Mesenchymal stem cell (in vitro differentiated cells and primary cell): ENCODE results near the gene PRRT3. TPM values are rescaled to one million over a fixed set of nuclear protein-coding genes. Genes with fewer than 3 reads are reported as not detected.
A peak's percentile ranks its signal among the peaks of the same experiment; 100 is the strongest.

Source experiments
- DNase-seq: peaks from one replicate; pipeline ENCODE4 v3.0.0-alpha.2; 2013
- H2AFZ ChIP-seq: one replicate; pipeline ENCODE4 v1.6.1; 2013; ENCODE audit warnings: low read depth, mild to moderate bottlenecking, control low read depth, inconsistent platforms, low read length, moderate library complexity
- H2AK5ac ChIP-seq: 2 replicates; pipeline ENCODE4 v1.6.1; 2013; ENCODE audit warnings: low read length, moderate library complexity, mild to moderate bottlenecking, inconsistent platforms; ENCODE audit not compliant: severe bottlenecking
- H2BK120ac ChIP-seq: one replicate; pipeline ENCODE4 v1.6.1; 2013; ENCODE audit warnings: low read depth, mild to moderate bottlenecking, inconsistent platforms, low read length, moderate library complexity
- H2BK12ac ChIP-seq, 2 experiments: one replicate each; pipeline ENCODE4 v1.6.1; 2013; ENCODE audit warnings: inconsistent platforms in 2 of 2, low read length in 2 of 2, mild to moderate bottlenecking in 2 of 2, moderate library complexity in 2 of 2, control low read depth in 1 of 2
- H2BK15ac ChIP-seq: one replicate; pipeline ENCODE4 v1.6.1; 2013; ENCODE audit warnings: mild to moderate bottlenecking, low read depth, inconsistent platforms; ENCODE audit not compliant: poor library complexity, severe bottlenecking
- H2BK5ac ChIP-seq: 2 replicates; pipeline ENCODE4 v1.6.1; 2013; ENCODE audit warnings: low read depth, mild to moderate bottlenecking, low read length, control low read depth, inconsistent platforms; ENCODE audit not compliant: poor library complexity, severe bottlenecking
- H3K14ac ChIP-seq, 2 experiments: one replicate each; pipeline ENCODE4 v1.6.1; 2013; ENCODE audit warnings: inconsistent platforms in 2 of 2, low read length in 2 of 2, control low read depth in 1 of 2, mild to moderate bottlenecking in 1 of 2, moderate library complexity in 1 of 2
- H3K18ac ChIP-seq, 2 experiments: one replicate each; pipeline ENCODE4 v1.6.1; 2013; ENCODE audit warnings: inconsistent platforms in 2 of 2, low read length in 2 of 2, control low read depth in 1 of 2, low read depth in 1 of 2, mild to moderate bottlenecking in 1 of 2
- H3K23ac ChIP-seq, 2 experiments: one replicate each; pipeline ENCODE4 v1.6.1; 2013; ENCODE audit warnings: inconsistent platforms in 2 of 2, low read length in 2 of 2, mild to moderate bottlenecking in 2 of 2, moderate library complexity in 2 of 2, control low read depth in 1 of 2
- H3K27ac ChIP-seq: 2 replicates; pipeline ENCODE4 v1.5.1; 2013; ENCODE audit warnings: mild to moderate bottlenecking, moderate library complexity, low read length, control low read depth, inconsistent platforms; ENCODE audit not compliant: poor library complexity, severe bottlenecking
- H3K27me3 ChIP-seq, 2 experiments: 2 replicates each; pipeline versions ENCODE4 v1.6.1 to v1.7.0; 2013; ENCODE audit warnings: low read length in 2 of 2, mild to moderate bottlenecking in 2 of 2, moderate library complexity in 2 of 2, control low read depth in 1 of 2, inconsistent platforms in 1 of 2; ENCODE audit not compliant: control insufficient read depth in 1 of 2, insufficient read depth in 1 of 2
- H3K36me3 ChIP-seq, 2 experiments: 2 replicates each; pipeline versions ENCODE4 v1.6.1 to v1.7.0; 2013; ENCODE audit warnings: low read length in 2 of 2, control low read depth in 1 of 2, inconsistent platforms in 1 of 2, low read depth in 1 of 2, mild to moderate bottlenecking in 1 of 2; ENCODE audit not compliant: insufficient read depth in 2 of 2, control insufficient read depth in 1 of 2
- H3K4ac ChIP-seq, 2 experiments: one replicate each; pipeline ENCODE4 v1.6.1; 2013; ENCODE audit warnings: inconsistent platforms in 2 of 2, low read length in 2 of 2, mild to moderate bottlenecking in 2 of 2, moderate library complexity in 2 of 2, control low read depth in 1 of 2, low read depth in 1 of 2
- H3K4me1 ChIP-seq: 2 replicates; pipeline ENCODE4 v1.6.1; 2013; ENCODE audit warnings: low read depth, low read length, control low read depth; ENCODE audit not compliant: control insufficient read depth, insufficient read depth
- H3K4me2 ChIP-seq: 2 replicates; pipeline ENCODE4 v1.6.1; 2013; ENCODE audit warnings: low read length, mild to moderate bottlenecking, inconsistent platforms; ENCODE audit not compliant: poor library complexity, severe bottlenecking
- H3K4me3 ChIP-seq, 2 experiments: 2 replicates each; pipeline versions ENCODE4 v1.5.1 to v1.7.0; 2013; ENCODE audit warnings: low read length in 2 of 2, mild to moderate bottlenecking in 2 of 2, control low read depth in 1 of 2, low read depth in 1 of 2; ENCODE audit not compliant: insufficient read depth in 1 of 2
- H3K79me1 ChIP-seq: replicated peaks from 2 replicates; pipeline ENCODE4 v1.6.1; 2013; ENCODE audit warnings: mild to moderate bottlenecking, control low read depth, low read length, inconsistent platforms; ENCODE audit not compliant: poor library complexity, severe bottlenecking
- H3K9ac ChIP-seq: 2 replicates; pipeline ENCODE4 v1.7.0; 2013; ENCODE audit warnings: mild to moderate bottlenecking, low read length, moderate library complexity
- H3K9me3 ChIP-seq: 2 replicates; pipeline ENCODE4 v1.7.0; 2013; ENCODE audit warnings: mild to moderate bottlenecking, low read length; ENCODE audit not compliant: control insufficient read depth
- H4K8ac ChIP-seq: one replicate; pipeline ENCODE4 v1.6.1; 2013; ENCODE audit warnings: inconsistent platforms, mild to moderate bottlenecking, low read length, moderate library complexity
- H4K91ac ChIP-seq: one replicate; pipeline ENCODE4 v1.6.1; 2013; ENCODE audit warnings: mild to moderate bottlenecking, low read length, inconsistent platforms
- WGBS: methylation state at CpG from one replicate; pipeline ENCODE4 v1.1.7; 2013; ENCODE audit warnings: mixed read lengths; 5-methylcytosine and 5-hydroxymethylcytosine counted together
- polyA plus RNA-seq, 2 experiments: library from polyadenylated mRNA; stranded (reverse); fragments of 200-250 nt; gene quantifications; one replicate each; pipeline ENCODE4 v1.2.3, GENCODE V29; 2013

The PRRT3 gene
- 2.9 TPM for polyA plus RNA-seq (2013, experiment 1 of 2)
- polyA plus RNA-seq (2013, experiment 2 of 2) = 2.9 TPM

DNA sequence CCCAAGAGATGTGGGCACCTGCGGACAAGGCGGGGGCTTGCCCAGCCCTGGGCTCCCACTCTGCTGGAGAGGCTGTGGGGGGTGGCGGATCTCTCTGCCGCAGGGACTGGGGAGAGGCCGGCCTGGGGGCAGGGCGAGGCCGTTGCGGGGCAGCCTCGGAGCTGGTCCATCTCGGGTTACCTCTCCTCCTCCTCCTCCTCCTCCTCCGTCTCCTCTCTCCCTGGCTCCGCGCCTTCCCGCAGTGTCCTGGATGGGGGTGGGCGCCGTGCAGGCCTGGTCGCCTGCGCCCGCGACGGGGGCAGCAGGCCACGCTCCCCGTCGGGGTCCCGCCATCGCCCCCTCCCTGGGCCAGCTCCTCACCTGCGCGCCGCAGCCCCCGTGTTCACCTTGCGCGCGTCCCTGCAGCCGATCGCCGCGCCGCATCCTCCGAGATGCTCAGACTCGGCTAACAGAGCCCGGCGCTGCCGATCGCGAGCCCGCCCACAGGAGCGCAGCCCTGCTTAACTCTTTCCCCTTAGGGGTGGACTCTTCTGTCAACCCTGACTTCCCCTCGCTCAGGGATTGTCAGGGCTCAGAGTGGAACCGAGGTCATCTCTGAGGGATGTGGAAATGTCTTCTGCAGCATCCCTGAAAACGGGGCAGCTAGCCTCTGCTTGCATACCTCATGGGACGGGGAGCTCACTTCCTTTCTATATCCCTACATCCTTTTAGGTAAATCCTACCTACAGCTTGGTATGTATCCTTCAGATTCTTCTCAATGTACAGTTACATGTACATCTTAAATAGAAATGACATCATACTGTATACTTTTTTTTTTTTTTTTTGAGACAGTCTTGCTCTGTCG is at the start of gene PRRT3:
Gene PRRT3 (minus strand): TSS at position 447 of the 844 bp plus-strand sequence. CDS start 2,293 bp downstream, outside the sequence.
- H3K4me3 ChIP-seq = peak within 1 kb of the TSS; percentile 84 to 90
- no peak within 1 kb of the TSS for H3K27ac ChIP-seq
- H2AFZ ChIP-seq = peak within 1 kb of the TSS; percentile 89
- no peak within 1 kb of the TSS for H2BK12ac ChIP-seq
- no peak within 1 kb of the TSS for H4K91ac ChIP-seq
- DNase-seq = peak; percentile 34
- H4K8ac ChIP-seq = peak within 1 kb of the TSS; percentile 86
- peak within 1 kb of the TSS; percentile 77 for H3K9ac ChIP-seq
- H3K79me1 ChIP-seq = peaks cover 10% of the 10 kb centered on the region
- peak within 1 kb of the TSS; percentile 6 to 54 for H3K4ac ChIP-seq
- H3K9me3 ChIP-seq = no peaks in the 10 kb centered on the region
- peak within 1 kb of the TSS; percentile 35 to 85 for H3K18ac ChIP-seq
- peaks cover 21% of the 10 kb centered on the region for H3K4me1 ChIP-seq
- no peak within 1 kb of the TSS for H3K23ac ChIP-seq
- H2BK120ac ChIP-seq = peak within 1 kb of the TSS; percentile 50
- peak within 1 kb of the TSS; percentile 96 for H3K4me2 ChIP-seq
- WGBS = 4% methylated on average over 43 of the region's 52 CpGs
- no peak within 1 kb of the TSS for H2AK5ac ChIP-seq
- peak within 1 kb of the TSS; percentile 52 for H2BK15ac ChIP-seq
- H3K27me3 ChIP-seq = no peaks in the 10 kb centered on the region
- H3K36me3 ChIP-seq = peaks cover 15 to 21% of the 10 kb centered on the region in 2 experiments
- no peak within 1 kb of the TSS for H2BK5ac ChIP-seq
- H3K14ac ChIP-seq = peak within 1 kb of the TSS in 1 of 2 experiments; percentile 44

DNA sequence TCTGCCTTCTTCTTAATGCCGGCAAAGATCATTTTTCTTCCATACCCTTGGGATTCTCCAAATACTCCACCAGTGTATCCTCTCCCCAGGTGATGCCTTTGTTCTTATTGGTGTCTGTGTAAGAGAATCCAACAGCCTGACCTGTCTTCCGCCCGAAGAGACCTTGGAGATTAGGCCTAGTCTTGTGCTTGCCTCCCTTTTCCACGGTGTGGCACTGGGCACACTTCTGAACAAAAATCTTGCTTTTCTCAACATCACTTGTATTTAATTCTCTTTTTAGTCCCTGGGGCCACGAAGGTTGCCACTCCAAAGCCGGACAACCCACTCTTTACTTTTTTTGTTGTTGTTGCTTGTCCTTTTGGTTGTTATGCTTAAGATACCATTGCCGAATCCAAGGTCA is 48.5 kb upstream of the PRRT3 start:
- H3K79me1 ChIP-seq = peaks cover 23% of the 10 kb centered on the region
- H3K4me2 ChIP-seq = no peak overlapping the region
- no peak overlapping the region for H3K27ac ChIP-seq
- no peak overlapping the region for H2AFZ ChIP-seq
- H2BK120ac ChIP-seq = no peak overlapping the region
- no peak overlapping the region for H3K9ac ChIP-seq
- H3K4me3 ChIP-seq = no peak overlapping the region
- H3K27me3 ChIP-seq = no peaks in the 10 kb centered on the region
- no peaks in the 10 kb centered on the region for H3K9me3 ChIP-seq
- H2BK12ac ChIP-seq = no peak overlapping the region
- H2BK15ac ChIP-seq = no peak overlapping the region
- WGBS = 95% methylated on average over 6 of the region's 7 CpGs
- H2AK5ac ChIP-seq = no peak overlapping the region
- no peak overlapping the region for H2BK5ac ChIP-seq
- H3K4me1 ChIP-seq = peaks cover 2% of the 10 kb centered on the region
- peaks cover 15 to 35% of the 10 kb centered on the region in 2 experiments for H3K36me3 ChIP-seq
- no peak overlapping the region for H4K91ac ChIP-seq
- no peak overlapping the region for H3K14ac ChIP-seq
- H3K23ac ChIP-seq = no peak overlapping the region
- H4K8ac ChIP-seq = no peak overlapping the region
- H3K18ac ChIP-seq = no peak overlapping the region
- H3K4ac ChIP-seq = no peak overlapping the region
- DNase-seq = no peak

DNA sequence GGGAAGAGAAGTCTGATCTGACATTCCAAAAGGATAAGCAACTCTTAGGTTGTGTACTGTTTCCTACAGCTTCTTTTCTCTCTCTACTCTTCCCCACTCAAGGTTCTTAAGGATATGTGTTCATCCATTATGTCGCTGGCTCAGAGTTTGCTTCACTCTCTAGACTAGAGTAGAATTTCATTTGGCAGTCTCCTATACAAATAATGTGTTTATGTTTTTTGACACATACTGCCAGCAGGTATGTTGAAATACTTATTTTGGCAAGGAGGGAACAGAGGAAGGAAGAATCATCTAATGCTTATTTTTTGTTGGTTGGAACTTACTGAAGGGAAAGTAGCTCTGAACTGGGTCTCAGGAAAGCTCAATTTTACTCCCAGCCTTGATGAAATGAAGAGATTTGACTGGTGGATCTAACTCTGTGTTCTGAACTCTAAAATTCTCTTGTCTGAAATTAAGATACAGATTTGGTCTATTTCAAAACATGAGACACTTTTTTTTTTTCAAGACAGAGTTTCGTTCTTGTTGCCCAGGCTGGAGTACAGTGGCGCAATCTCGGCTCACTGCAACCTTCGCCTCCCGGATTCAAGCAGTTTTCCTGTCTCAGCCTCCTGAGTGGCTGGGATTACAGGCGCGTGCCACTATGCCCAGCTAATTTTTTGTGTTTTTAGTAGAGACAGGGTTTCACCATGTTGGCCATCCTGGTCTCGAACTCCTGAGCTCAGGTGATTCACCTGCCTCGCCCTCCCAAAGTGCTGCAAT is 42.1 kb upstream of the PRRT3 start:
- Histone ChIP-seq H3K36me3 (peaks cover 0 to 15% of the 10 kb centered on the region in 2 experiments), H3K27me3 (no peaks in the 10 kb centered on the region), H3K79me1 (peaks cover 14% of the 10 kb centered on the region), H3K4me2 (no peak overlapping the region), H3K9me3 (no peaks in the 10 kb centered on the region), H3K18ac (no peak overlapping the region), H2BK120ac (no peak overlapping the region), H2BK15ac (no peak overlapping the region), H4K91ac (no peak overlapping the region), H3K23ac (no peak overlapping the region), H2BK5ac (no peak overlapping the region), H3K4me1 (no peaks in the 10 kb centered on the region), H3K14ac (no peak overlapping the region), H4K8ac (no peak overlapping the region), H2BK12ac (no peak overlapping the region), H3K4ac (no peak overlapping the region), H2AK5ac (no peak overlapping the region), H2AFZ (no peak overlapping the region), H3K27ac (no peak overlapping the region), H3K4me3 (no peak overlapping the region), H3K9ac (peak overlapping the region; percentile 44)
- DNase-seq = no peak
- WGBS = 99% methylated on average over 10 of the region's 10 CpGs

DNA sequence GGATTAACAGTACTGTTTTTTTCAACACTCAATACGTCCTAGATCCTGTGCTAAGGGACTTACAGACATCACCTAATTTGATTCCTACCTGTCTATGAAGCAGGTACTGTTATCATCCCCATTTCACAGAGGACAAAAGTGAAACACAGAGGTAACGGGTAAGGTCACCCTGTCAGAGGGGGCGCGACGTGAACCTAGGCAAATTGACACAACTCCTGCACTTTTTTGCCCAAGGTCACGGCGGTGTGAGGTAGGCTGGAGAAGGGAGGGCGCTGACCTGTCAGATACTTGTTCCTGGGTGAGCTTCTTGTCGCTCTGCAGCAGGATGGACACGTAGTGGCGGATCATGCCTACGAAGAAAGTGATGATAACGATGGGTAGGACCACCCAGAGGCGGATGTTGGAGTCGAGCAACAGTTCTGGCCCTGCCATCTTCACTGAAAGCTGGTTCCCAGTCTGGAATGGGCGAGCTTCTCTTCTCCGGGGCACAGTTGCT is 34.1 kb upstream of the PRRT3 start:
- H3K23ac ChIP-seq = peak overlapping the region in 1 of 2 experiments; percentile 63
- H3K4me1 ChIP-seq = peaks cover 8% of the 10 kb centered on the region
- H3K79me1 ChIP-seq = peaks cover 13% of the 10 kb centered on the region
- H4K91ac ChIP-seq = no peak overlapping the region
- no peak overlapping the region for H2BK12ac ChIP-seq
- peak overlapping the region; percentile 74 for H4K8ac ChIP-seq
- 3% methylated on average over 17 of the region's 17 CpGs for WGBS
- H3K27me3 ChIP-seq = no peaks in the 10 kb centered on the region
- peak overlapping the region in 1 of 2 experiments; percentile 72 for H3K18ac ChIP-seq
- no peak overlapping the region for H2BK15ac ChIP-seq
- H3K4ac ChIP-seq = peak overlapping the region in 1 of 2 experiments; percentile 90
- no peak overlapping the region for H2BK5ac ChIP-seq
- H3K14ac ChIP-seq = no peak overlapping the region
- peak overlapping the region; percentile 99 for H3K9ac ChIP-seq
- H3K9me3 ChIP-seq = no peaks in the 10 kb centered on the region
- H2AK5ac ChIP-seq = no peak overlapping the region
- H3K36me3 ChIP-seq = peaks cover 10 to 19% of the 10 kb centered on the region in 2 experiments
- no peak overlapping the region for H3K27ac ChIP-seq
- H2BK120ac ChIP-seq = no peak overlapping the region
- H2AFZ ChIP-seq = peak overlapping the region; percentile 66
- no peak for DNase-seq
- peak overlapping the region; percentile 81 to 100 for H3K4me3 ChIP-seq
- H3K4me2 ChIP-seq = peak overlapping the region; percentile 42
